CD8-positive, alpha-beta memory T cell (primary cell): ENCODE measurements around the gene ST8SIA2. TPM values are rescaled to one million over a fixed set of nuclear protein-coding genes. Genes with fewer than 3 reads are reported as not detected.
A peak's percentile ranks its signal among the peaks of the same experiment; 100 is the strongest.

Source experiments
- CTCF ChIA-PET: fragments of 350-600 bp; sonication (Branson Sonifier 250); formaldehyde crosslinking; loops from one replicate; lab custom pipeline; 2021; ENCODE audit warnings: antibody characterized with exemption; lab: Charles Lee
- POLR2A ChIA-PET: fragments of 350-600 bp; sonication (Branson Sonifier 250); formaldehyde crosslinking; loops from one replicate; lab custom pipeline; 2021; ENCODE audit warnings: antibody characterized with exemption; lab: Charles Lee
- DNase-seq, 5 donors: peaks; one replicate each; pipeline versions ENCODE4 v3.0.0 to v3.0.0-alpha.2; 2020 to 2022; ENCODE audit warnings: mixed read lengths in 1 of 5
- H3K27ac ChIP-seq: one replicate; pipeline ENCODE4 v1.7.0; 2013; ENCODE audit warnings: low read depth, mild to moderate bottlenecking, low read length, moderate library complexity
- H3K27me3 ChIP-seq: 2 replicates; pipeline ENCODE4 v1.7.0; 2013; ENCODE audit warnings: low read length, mild to moderate bottlenecking; ENCODE audit not compliant: insufficient read depth, poor library complexity, severe bottlenecking
- H3K36me3 ChIP-seq: 2 replicates; pipeline ENCODE4 v1.7.0; 2013; ENCODE audit warnings: mild to moderate bottlenecking, low read length, moderate library complexity; ENCODE audit not compliant: insufficient read depth
- H3K4me1 ChIP-seq: 2 replicates; pipeline ENCODE4 v1.7.0; 2013; ENCODE audit warnings: mild to moderate bottlenecking, low read length, moderate library complexity; ENCODE audit not compliant: insufficient read depth
- H3K4me3 ChIP-seq: 2 replicates; pipeline ENCODE4 v1.7.0; 2013; ENCODE audit warnings: mild to moderate bottlenecking, low read length
- H3K9me3 ChIP-seq: 2 replicates; pipeline ENCODE4 v1.7.0; 2013; ENCODE audit warnings: mild to moderate bottlenecking, low read length
- H3K27ac Mint-ChIP-seq, 8 donors: one replicate each; pipeline ENCODE4 v1.8.0; 2020 to 2021; ENCODE audit warnings: mixed read lengths in 8 of 8, mild to moderate bottlenecking in 6 of 8, inconsistent platforms in 3 of 8, moderate library complexity in 3 of 8
- H3K27me3 Mint-ChIP-seq, 2 donors: one replicate each; pipeline ENCODE4 v1.8.0; 2020 to 2021; ENCODE audit warnings: mixed read lengths in 2 of 2, mild to moderate bottlenecking in 1 of 2, moderate library complexity in 1 of 2
- H3K36me3 Mint-ChIP-seq, 3 donors: one replicate each; pipeline ENCODE4 v1.8.0; 2020 to 2021; ENCODE audit warnings: mixed read lengths in 3 of 3, inconsistent platforms in 1 of 3, mild to moderate bottlenecking in 1 of 3
- H3K4me1 Mint-ChIP-seq, 3 donors: one replicate each; pipeline ENCODE4 v1.8.0; 2020 to 2021; ENCODE audit warnings: mixed read lengths in 3 of 3, inconsistent platforms in 1 of 3, mild to moderate bottlenecking in 1 of 3
- H3K4me3 Mint-ChIP-seq, 7 donors: one replicate each; pipeline ENCODE4 v1.8.0; 2020 to 2021; ENCODE audit warnings: mixed read lengths in 7 of 7, mild to moderate bottlenecking in 6 of 7, moderate library complexity in 4 of 7, inconsistent platforms in 2 of 7
- H3K9me3 Mint-ChIP-seq, 5 donors: one replicate each; pipeline ENCODE4 v1.8.0; 2020 to 2022; ENCODE audit warnings: mixed read lengths in 5 of 5, mild to moderate bottlenecking in 3 of 5, moderate library complexity in 2 of 5, inconsistent platforms in 1 of 5
- polyA plus RNA-seq: library from polyadenylated mRNA; unstranded; fragments of 300-500 nt; fragmentation: Illumina TruSeq; gene quantifications from one replicate; pipeline ENCODE4 v1.2.3, GENCODE V29; 2021
- total RNA-seq, 2 experiments: library from RNA; stranded (reverse); gene quantifications; one replicate each; pipeline ENCODE4 v1.2.3, GENCODE V29; 2021

The ST8SIA2 gene
- total and polyA plus RNA-seq, 3 experiments from 2014 or later, result not detected

GRCh38 chr15:92391640-92392039, 2.0 kb upstream of the ST8SIA2 start:
- H3K27me3 Mint-ChIP-seq, result peaks cover 43 to 78% of the 10 kb centered on the region in 2 donors
- Histone ChIP-seq H3K27me3 (peaks cover 15% of the 10 kb centered on the region), H3K27ac (no peak overlapping the region), H3K4me3 (no peak overlapping the region), H3K9me3 (no peaks in the 10 kb centered on the region), H3K4me1 (no peaks in the 10 kb centered on the region), H3K36me3 (no peaks in the 10 kb centered on the region)
- peaks cover 0 to 16% (median 5%) of the 10 kb centered on the region in 3 donors for H3K4me1 Mint-ChIP-seq
- H3K27ac Mint-ChIP-seq, result no peak overlapping the region
- no peak for DNase-seq
- CTCF ChIA-PET, result no interaction called here
- H3K9me3 Mint-ChIP-seq, result no peaks in the 10 kb centered on the region
- H3K36me3 Mint-ChIP-seq, result no peaks in the 10 kb centered on the region
- no peak overlapping the region for H3K4me3 Mint-ChIP-seq
- POLR2A ChIA-PET, result no interaction called here

- Mint-ChIP-seq H3K27me3 (peaks cover 45 to 79% of the 10 kb centered on the region in 2 donors), H3K9me3 (no peaks in the 10 kb centered on the region)
Observed at GRCh38 chr15:92392462-92392861, 1.2 kb upstream of the ST8SIA2 start.

GRCh38 chr15:92393980-92394308, 263 bp downstream of the ST8SIA2 start:
- Mint-ChIP-seq H3K36me3 (no peaks in the 10 kb centered on the region), H3K4me3 (no peak overlapping the region), H3K27ac (no peak overlapping the region), H3K9me3 (no peaks in the 10 kb centered on the region), H3K27me3 (peaks cover 45 to 71% of the 10 kb centered on the region in 2 donors), H3K4me1 (peaks cover 0 to 16% (median 5%) of the 10 kb centered on the region in 3 donors)
- H3K4me1 ChIP-seq, result no peaks in the 10 kb centered on the region
- peaks cover 15% of the 10 kb centered on the region for H3K27me3 ChIP-seq
- no peak overlapping the region for H3K27ac ChIP-seq
- ChIA-PET POLR2A (no interaction called here), CTCF (no interaction called here)
- no peaks in the 10 kb centered on the region for H3K36me3 ChIP-seq
- no peak overlapping the region for H3K4me3 ChIP-seq
- DNase-seq, result no peak
- H3K9me3 ChIP-seq, result no peaks in the 10 kb centered on the region

More at GRCh38 chr15:92392462-92392861, 1.2 kb upstream of the ST8SIA2 start:
- Mint-ChIP-seq H3K36me3 (no peaks in the 10 kb centered on the region), H3K27ac (peak overlapping the region in 1 of 8 donors; percentile 19), H3K4me1 (peaks cover 0 to 16% (median 5%) of the 10 kb centered on the region in 3 donors), H3K4me3 (no peak overlapping the region)
- Histone ChIP-seq H3K36me3 (no peaks in the 10 kb centered on the region), H3K4me1 (no peaks in the 10 kb centered on the region), H3K9me3 (no peaks in the 10 kb centered on the region), H3K27ac (no peak overlapping the region), H3K27me3 (peaks cover 15% of the 10 kb centered on the region), H3K4me3 (no peak overlapping the region)
- CTCF ChIA-PET, result no interaction called here
- POLR2A ChIA-PET, result no interaction called here
- no peak for DNase-seq

GRCh38 chr15:92394309-92395097, 822 bp downstream of the ST8SIA2 start:
- Mint-ChIP-seq H3K4me1 (peaks cover 0 to 16% (median 5%) of the 10 kb centered on the region in 3 donors), H3K9me3 (no peaks in the 10 kb centered on the region), H3K27me3 (peaks cover 48 to 70% of the 10 kb centered on the region in 2 donors), H3K4me3 (no peak overlapping the region), H3K27ac (no peak overlapping the region), H3K36me3 (no peaks in the 10 kb centered on the region)
- Histone ChIP-seq H3K4me1 (no peaks in the 10 kb centered on the region), H3K27ac (no peak overlapping the region), H3K36me3 (no peaks in the 10 kb centered on the region), H3K9me3 (no peaks in the 10 kb centered on the region), H3K27me3 (peaks cover 15% of the 10 kb centered on the region), H3K4me3 (no peak overlapping the region)
- ChIA-PET CTCF (no interaction called here), POLR2A (no interaction called here)
- no peak for DNase-seq

GRCh38 chr15:92395098-92395635, 1.5 kb downstream of the ST8SIA2 start:
- no peak for DNase-seq
- Mint-ChIP-seq H3K9me3 (no peaks in the 10 kb centered on the region), H3K36me3 (no peaks in the 10 kb centered on the region), H3K4me1 (peaks cover 0 to 16% (median 5%) of the 10 kb centered on the region in 3 donors), H3K4me3 (peak overlapping the region in 1 of 7 donors; percentile 29), H3K27me3 (peaks cover 46 to 70% of the 10 kb centered on the region in 2 donors), H3K27ac (no peak overlapping the region)
- Histone ChIP-seq H3K27ac (no peak overlapping the region), H3K4me3 (no peak overlapping the region), H3K27me3 (peaks cover 15% of the 10 kb centered on the region), H3K9me3 (no peaks in the 10 kb centered on the region), H3K36me3 (no peaks in the 10 kb centered on the region), H3K4me1 (no peaks in the 10 kb centered on the region)
- POLR2A ChIA-PET, result no interaction called here
- CTCF ChIA-PET, result no interaction called here

- no peak overlapping the region for H3K4me3 ChIP-seq
- Mint-ChIP-seq H3K4me3 (no peak overlapping the region), H3K36me3 (no peaks in the 10 kb centered on the region), H3K9me3 (no peaks in the 10 kb centered on the region), H3K27ac (peak overlapping the region in 1 of 8 donors; percentile 47), H3K27me3 (peaks cover 32 to 60% of the 10 kb centered on the region in 2 donors), H3K4me1 (peaks cover 0 to 8% (median 5%) of the 10 kb centered on the region in 3 donors)
- peaks cover 3% of the 10 kb centered on the region for H3K27me3 ChIP-seq
- H3K9me3 ChIP-seq, result no peaks in the 10 kb centered on the region
- H3K36me3 ChIP-seq, result no peaks in the 10 kb centered on the region
- ChIA-PET CTCF (no interaction called here), POLR2A (no interaction called here)
- H3K27ac ChIP-seq, result no peak overlapping the region
- DNase-seq, result no peak
- H3K4me1 ChIP-seq, result no peaks in the 10 kb centered on the region
Observed at GRCh38 chr15:92399271-92399950, 5.7 kb downstream of the ST8SIA2 start.

GRCh38 chr15:92400573-92400972, 6.9 kb downstream of the ST8SIA2 start:
- Mint-ChIP-seq H3K4me3 (no peak overlapping the region), H3K9me3 (no peaks in the 10 kb centered on the region)
- POLR2A ChIA-PET, result no interaction called here

More at GRCh38 chr15:92400573-92400972, 6.9 kb downstream of the ST8SIA2 start:
- Histone ChIP-seq H3K36me3 (no peaks in the 10 kb centered on the region), H3K9me3 (no peaks in the 10 kb centered on the region), H3K27ac (no peak overlapping the region), H3K27me3 (peaks cover 2% of the 10 kb centered on the region), H3K4me3 (no peak overlapping the region), H3K4me1 (no peaks in the 10 kb centered on the region)
- no peak for DNase-seq
- CTCF ChIA-PET, result no interaction called here
- peaks cover 0 to under 1% (median 0%) of the 10 kb centered on the region in 3 donors for H3K4me1 Mint-ChIP-seq
- no peaks in the 10 kb centered on the region for H3K36me3 Mint-ChIP-seq
- H3K27ac Mint-ChIP-seq, result no peak overlapping the region
- H3K27me3 Mint-ChIP-seq, result peaks cover 26 to 54% of the 10 kb centered on the region in 2 donors
